HG02884 (cell line): ENCODE data around the gene ATP2B2.

Experiments
- ATAC-seq: cut with Tn5 transposase; IDR thresholded peaks from one replicate; pipeline ENCODE4 v1.9.1; 2021; ENCODE audit warnings: mild to moderate bottlenecking, moderate library complexity; ENCODE audit not compliant: unreplicated experiment

ATP2B2 gene

DNA sequence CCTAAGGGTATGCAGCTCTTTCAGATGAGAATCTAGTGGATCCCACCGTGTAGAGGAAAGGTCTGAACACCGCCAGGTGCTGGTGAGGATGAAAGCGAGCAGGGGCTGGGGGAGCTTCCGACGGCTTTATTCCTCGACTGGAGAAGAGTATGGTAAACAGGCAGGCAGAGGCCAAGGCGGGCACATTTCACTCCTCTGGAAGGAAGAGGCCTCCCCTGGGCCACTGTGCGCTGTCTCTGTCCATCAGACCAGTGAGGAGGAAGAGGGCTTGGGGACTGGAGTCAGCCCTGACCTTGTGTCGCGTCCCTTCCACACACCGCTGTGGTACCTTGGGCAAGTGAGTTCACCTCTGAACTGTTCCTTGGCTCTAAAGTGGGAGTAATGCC lies 216.8 kb downstream of the ATP2B2 start:
- no peak for ATAC-seq

DNA sequence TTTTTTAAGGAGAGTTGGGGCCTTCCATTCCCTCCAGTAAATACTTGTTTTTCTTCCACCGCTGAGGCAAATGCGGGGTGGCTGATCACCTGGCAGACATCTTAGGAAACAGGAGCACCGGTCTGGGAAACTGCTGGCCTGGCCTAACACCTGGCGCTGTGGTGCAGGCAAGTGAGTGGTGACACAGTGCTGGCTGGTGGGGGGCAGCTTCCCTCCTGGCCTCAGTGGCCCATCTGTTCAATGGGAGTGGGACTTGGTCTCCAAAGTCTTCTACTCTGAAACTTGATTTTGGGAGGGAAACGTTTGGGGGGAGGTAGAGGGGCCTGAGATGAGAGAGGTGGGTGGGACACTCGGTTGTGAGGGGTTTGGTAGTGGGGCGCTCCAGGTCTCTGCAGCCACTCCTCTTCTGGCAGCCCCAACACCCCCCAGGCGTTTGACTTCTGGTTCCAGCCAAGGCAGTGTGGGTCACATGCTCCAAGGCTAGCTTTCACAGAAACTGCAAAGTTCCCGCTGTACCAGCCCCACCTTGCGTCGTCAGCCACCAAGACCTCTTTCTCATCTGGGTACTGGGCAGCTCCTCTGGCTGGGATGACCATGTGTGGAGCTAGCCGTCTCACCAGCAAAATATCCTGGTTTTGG lies 217.3 kb downstream of the ATP2B2 start:
- no peak for ATAC-seq

DNA sequence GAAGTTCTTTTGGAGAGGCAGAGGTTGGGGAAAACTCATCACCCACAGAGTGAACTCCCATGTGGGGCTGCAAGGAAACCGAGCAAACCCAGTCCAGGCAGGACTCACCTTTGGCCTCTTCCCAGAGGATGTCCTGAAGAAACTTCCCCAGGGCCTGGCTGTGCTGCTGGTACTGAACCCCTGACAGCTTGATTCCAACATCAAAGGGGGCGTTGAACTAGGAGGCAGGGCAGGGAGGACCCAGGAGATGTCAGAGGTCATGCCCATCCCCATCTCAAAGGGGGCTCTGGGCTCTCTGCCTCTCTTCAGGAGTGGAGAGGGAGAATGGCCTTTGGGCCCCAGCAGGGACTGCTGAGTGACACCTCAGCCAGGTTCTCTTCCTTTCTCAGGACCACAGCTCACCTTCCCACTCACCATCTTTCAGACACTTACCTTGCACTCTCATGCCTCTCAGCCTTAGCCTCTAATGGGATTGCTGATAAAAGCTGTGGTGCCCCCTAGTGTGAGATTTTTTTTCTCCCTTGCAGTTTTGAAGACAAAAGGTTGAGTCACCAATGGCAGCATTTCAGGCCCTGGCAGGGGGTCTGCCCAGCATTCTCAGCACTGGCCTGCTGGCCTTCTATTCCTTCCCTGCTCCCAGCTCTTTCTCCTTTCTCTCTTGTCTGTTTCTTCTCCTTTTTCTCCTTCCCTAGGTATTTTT lies 218.6 kb downstream of the ATP2B2 start:
- no peak for ATAC-seq

DNA sequence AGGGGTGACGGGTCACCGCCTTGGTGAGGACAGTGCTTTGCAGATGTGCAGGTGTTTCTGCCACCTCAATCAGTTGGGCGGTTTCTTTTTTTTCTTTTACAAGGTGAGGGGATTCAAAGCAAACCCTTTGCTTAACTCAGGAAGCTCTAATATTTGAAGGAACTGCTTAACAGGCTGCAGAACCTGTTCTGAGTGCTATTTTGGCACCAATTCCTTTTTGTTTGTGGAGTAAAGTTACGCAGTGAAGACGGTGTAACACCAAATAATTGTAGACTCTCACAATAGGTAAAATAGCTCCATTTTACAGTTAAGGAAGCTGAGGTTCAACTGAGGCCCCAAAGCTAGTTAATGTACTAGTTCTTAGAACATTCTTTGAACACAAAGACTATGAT lies 219.3 kb downstream of the ATP2B2 start:
- ATAC-seq, result no peak

DNA sequence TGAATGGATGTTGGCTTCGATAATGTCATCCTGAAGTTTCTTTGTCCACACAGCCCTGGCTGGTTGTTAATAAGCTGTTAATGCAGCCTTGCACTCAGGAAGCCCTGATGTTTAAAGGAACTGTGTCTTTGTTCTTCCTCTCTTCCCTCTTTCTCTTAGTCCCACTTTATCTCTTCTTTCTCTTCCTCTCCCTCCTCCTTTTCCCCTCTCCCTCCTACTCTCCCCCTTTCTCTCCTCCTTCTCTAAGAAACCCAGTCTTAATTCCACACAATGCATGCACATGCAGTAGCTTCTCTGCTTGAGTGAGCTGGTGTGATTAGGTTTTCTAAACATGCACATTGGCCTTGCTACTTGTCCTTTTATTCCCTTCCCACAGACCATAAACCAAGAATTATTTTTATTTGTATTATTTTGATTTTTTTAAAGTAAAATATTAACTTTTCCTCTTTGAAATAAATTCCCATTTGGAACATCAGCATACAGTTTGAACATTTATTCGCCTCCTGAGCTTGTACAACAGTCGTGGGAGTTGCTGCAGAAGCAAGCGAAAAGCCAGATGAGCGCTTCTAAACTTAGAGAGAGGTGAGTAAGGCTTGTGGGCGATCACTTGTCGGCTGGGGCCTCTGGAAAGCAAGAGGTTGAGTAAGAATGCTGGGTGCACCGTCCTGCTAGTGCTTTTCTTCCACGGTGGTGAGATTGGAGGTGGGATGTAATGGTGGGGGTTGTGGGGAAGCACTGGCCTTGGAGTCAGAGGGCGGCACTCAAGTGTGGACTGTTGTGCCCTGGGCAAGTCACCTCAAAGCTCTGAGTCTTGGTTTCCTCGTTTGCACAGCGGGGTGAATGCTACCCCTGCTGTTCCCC lies 219.9 kb downstream of the ATP2B2 start:
- ATAC-seq, result no peak

DNA sequence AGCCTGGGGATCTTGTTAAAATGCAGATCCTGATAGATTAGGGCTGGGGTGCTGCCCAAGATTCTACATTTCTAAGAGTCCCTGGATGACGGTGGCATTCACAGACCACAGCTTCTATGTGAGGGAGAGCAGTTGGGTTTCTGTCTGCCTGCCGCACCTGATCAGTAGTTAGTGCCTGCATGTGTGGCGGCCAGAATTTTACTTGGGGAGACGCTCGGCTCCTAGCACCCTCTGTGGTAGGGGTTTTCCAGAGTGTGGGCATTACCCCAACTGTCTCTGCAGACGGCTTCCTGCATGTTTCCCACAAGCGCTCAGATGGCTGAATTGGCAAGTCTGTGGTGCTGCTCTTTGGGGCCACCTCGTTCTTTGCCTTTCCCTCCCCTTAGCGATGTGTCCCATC lies 220.9 kb downstream of the ATP2B2 start:
- no peak for ATAC-seq

DNA sequence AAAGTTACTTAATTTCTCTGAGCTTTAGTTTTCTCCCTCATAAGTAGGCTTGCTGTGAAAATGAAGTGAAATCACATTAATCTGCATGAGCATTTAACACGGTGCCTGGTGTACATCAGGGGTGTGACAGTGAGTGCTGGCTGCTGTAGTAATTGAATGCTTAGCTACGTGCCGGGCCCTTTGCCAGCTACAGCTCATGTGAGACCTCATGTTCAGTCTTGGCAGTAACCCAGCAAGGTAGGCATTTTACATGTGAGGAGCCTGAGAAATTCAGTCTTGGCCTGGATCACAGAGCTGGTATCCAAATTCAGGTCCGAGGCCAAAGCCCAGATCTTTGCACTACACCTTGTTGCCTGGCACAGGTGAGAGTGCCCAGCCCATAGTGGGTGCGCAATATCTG lies 221.7 kb downstream of the ATP2B2 start:
- no peak for ATAC-seq

DNA sequence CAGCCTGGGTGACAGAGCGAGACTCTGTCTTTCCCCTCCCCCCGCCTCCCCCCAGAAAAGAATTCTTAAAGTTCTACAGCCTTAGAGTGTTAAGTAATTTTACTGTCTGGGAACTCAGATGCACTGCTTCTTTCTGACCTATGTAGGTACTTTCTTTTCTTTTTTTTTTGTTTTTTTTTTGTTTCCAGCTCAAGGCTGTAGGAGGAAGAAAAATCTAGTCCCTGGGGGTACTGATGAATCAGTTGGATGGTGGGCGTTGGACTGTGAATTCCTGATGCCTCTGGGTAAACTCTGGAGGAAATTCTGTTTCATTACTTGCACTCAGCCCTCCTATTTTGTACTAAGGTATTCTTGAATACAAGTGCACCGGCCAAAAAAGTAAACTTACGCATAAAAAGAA lies 223.4 kb downstream of the ATP2B2 start:
- ATAC-seq, result no peak

DNA sequence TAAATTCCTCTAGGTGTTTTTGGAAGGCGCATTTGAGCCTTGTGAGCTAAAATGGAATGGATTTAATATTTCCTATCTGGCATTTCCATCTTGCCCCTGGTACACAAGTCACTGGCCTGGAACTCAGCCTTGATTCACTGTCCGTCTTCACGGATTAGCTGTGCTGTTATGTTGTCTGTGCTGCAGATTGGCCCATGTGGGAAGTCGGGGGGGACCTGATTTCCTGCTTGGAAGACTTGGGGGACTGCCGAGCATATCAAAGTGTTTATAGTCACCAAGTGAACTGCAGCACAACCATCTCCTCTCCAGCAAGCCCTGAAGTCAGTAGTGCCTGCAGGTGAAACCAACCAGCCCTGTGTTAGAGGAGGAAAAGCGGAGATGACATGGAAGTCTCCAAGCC lies 224.8 kb downstream of the ATP2B2 start:
- ATAC-seq, result no peak

DNA sequence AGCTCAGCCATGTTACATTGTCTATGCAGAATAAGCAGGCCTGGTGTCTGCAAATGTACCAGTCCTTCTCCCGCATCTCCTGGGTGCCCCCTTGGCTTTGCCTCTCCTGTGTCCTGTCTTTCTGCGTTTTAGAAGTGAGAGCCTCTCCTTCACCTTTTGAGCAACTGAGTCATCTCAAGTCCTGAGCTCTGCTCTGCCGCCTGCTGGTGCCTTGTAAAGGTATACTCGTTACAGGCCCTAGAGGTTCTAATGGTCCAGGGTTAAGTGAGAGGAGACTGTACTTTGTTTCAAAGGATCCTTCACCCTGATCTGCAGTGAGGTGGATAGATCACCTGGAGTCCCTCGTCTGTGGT lies 225.2 kb downstream of the ATP2B2 start:
- ATAC-seq, result no peak

DNA sequence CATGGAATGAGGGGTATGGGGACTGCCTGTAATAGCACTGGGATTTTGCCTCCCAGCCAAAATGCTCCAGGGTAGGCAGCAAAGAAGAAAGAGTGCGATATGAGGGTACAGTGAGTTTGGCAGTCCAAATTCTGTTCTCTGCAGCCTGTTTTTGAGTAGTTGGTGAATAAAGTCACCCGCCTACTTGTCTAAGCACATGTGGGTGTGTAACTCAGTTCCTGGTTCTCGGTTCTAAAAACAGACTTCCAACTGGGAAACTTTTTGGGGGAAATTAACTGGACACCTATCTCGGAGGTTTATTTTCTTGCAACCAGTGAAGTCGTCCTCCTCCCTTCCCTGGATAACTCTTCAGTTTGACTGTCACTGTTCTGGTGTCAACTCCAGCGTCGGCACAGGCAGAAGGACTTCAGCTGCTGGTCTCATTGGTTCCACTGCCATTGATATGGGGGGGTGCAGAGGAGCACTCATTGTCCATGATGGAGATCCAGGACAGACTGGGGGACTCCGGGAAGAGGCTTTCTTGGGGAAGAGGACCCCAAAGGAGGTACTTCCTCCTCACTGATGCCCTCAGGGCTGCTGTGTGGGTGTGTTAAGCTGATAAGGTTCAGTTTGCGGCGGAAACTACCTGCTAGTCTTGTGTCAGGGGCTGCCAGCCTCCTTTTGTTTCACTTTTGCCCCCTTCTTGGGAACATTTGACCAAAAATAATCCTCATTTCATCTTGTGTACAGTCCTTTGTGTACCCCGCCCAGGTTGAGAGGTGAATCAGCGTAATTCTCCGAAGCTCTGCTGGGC lies 225.8 kb downstream of the ATP2B2 start:
- ATAC-seq, result no peak

DNA sequence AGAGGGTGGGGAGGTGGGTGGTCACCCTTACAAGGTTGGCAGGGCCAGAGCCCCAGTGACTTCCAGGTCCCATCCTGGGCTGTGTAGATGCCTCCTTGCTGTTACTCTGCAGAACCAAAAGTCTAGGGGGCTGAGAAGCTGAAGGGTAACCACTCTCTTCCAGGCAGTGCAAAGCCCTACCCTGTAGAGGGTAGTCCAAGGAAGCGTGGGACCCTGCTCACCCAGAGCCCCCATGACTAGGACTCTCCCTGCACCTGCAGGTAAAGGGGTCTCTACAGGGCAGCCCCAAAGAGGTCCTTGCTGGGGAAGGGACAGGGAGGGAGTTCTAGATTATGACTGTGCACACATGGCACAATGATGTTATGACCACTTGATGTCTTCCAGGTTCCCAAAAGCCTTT lies 226.9 kb downstream of the ATP2B2 start:
- no peak for ATAC-seq

DNA sequence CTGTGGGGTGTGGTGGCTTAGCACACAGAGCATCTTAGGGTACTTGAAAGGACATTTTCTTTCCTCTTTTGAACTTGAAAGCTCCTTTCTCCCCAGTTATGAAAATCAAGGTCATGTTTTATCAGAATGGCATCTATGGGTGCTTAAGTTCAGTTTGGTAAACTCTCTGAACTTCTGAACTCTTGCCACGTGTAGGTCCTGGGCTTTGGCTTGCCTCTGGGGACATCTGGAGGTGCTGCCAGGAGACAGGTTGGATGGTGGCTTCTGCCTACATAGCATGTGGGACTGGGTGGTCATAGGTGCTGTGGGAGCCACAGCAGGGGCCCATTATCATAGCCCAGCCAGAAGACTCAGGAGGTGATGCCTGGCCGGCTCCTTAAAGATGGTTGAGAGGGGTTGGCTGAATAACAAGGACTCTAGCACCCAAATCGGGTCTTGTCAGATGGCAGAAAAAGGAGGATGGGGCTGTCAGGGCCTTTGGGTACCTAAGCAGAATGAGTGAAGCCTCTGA lies 228.2 kb downstream of the ATP2B2 start:
- no peak for ATAC-seq

DNA sequence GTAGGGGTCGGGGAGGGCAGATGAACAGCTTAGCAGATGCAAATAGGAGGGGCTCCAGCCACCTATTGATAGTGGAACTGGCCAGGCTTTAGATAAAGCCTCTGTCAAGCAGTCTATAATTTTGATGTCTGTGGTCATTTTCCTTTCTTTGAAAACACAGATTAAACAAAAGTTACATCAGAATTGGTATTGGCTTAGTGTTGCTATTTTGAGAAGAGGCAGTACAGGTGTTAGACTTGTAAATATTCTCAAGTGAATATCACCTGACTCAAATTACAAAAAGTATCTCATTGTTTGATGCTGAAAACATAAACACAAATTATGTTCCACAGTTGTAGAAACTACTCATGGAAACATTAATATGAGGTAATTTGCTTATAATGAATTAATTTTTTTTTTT lies 230.8 kb downstream of the ATP2B2 start:
- no peak for ATAC-seq
